ENCODE measurements around the gene RNF187. TPM values are rescaled to one million over a fixed set of nuclear protein-coding genes. Genes with fewer than 3 reads are reported as not detected.

Gene RNF187
- total RNA-seq, 2 experiments from 2014 or later, result 257 to 478 TPM

- CTCF ChIA-PET (ENCODE audit: unreplicated experiment), result no interaction called here
- BruUV-seq (replicated peaks), result no TSS peak
Observed at GRCh38 chr1:228511546-228512445, 24.6 kb downstream of the RNF187 start.

GRCh38 chr1:228512781-228513198 is 25.6 kb downstream of the RNF187 start:
- Histone ChIP-seq H3K36me3 (ENCODE audit: insufficient read depth, low read length) (no peaks in the 10 kb centered on the region), H4K20me1 (ENCODE audit: insufficient read depth, low read length) (no peaks in the 10 kb centered on the region), H3K27ac (ENCODE audit: low read depth, low read length, poor library complexity, severe bottlenecking) (no peak overlapping the region), H3K9me3 (ENCODE audit: low read length) (0 out of 2 replicates have a peak, but pooled peaks cover 3% of the 10 kb centered on the region), H3K79me2 (ENCODE audit: insufficient read depth, low read depth, low read length) (no peaks in the 10 kb centered on the region), H3K4me2 (ENCODE audit: low read length) (no peak overlapping the region), H3K9me2 (ENCODE audit: insufficient read depth, low read length) (no peaks in the 10 kb centered on the region), H3K4me3 (ENCODE audit: low read depth, low read length, poor library complexity, severe bottlenecking) (no peak overlapping the region), H2AFZ (ENCODE audit: low read length) (no peak overlapping the region), H3K4me1 (ENCODE audit: insufficient read depth, low read length, poor library complexity, severe bottlenecking) (peaks cover 5% of the 10 kb centered on the region)
- DNase-seq (ENCODE audit: low spot score), result no peak
- ChIA-PET CTCF (ENCODE audit: unreplicated experiment) (no interaction called here), POLR2A (interaction anchor here (0.7 to 1.1 kb wide), 2 partner anchors 12 to 150 kb away, joined by 3 to 4 read pairs; no protein-coding TSS in a partner anchor)
- BruUV-seq (replicated peaks), result no TSS peak
- intact Hi-C loops (cut with micrococcal nuclease; ENCODE audit: unreplicated experiment), result no loop called here
- TF ChIP-seq CTCF (conservative IDR thresholded peaks at IDR 0.05; ENCODE audit: low read length) (no peak), EZH2phosphoT487 (IDR thresholded peaks at IDR 0.05; ENCODE audit: borderline replicate concordance, low read depth, low read length) (no peak)

More at GRCh38 chr1:228511546-228512445, 24.6 kb downstream of the RNF187 start:
- H3K9me2 ChIP-seq (ENCODE audit: insufficient read depth, low read length), result no peaks in the 10 kb centered on the region
- H2AFZ ChIP-seq (ENCODE audit: low read length), result no peak overlapping the region
- H3K4me3 ChIP-seq (ENCODE audit: low read depth, low read length, poor library complexity, severe bottlenecking), result no peak overlapping the region
- no peaks in the 10 kb centered on the region for H3K79me2 ChIP-seq (ENCODE audit: insufficient read depth, low read depth, low read length)
- intact Hi-C loops (cut with micrococcal nuclease; ENCODE audit: unreplicated experiment), result no loop called here
- peaks cover 5% of the 10 kb centered on the region for H3K4me1 ChIP-seq (ENCODE audit: insufficient read depth, low read length, poor library complexity, severe bottlenecking)
- H3K9me3 ChIP-seq (ENCODE audit: low read length), result 0 out of 2 replicates have a peak, but pooled peaks cover 3% of the 10 kb centered on the region
- H3K27ac ChIP-seq (ENCODE audit: low read depth, low read length, poor library complexity, severe bottlenecking), result no peak overlapping the region
- POLR2A ChIA-PET, result interaction anchor here (1.1 kb wide), 1 partner anchor 11 kb away, joined by 3 read pairs; no protein-coding TSS in a partner anchor
- TF ChIP-seq EZH2phosphoT487 (IDR thresholded peaks at IDR 0.05; ENCODE audit: borderline replicate concordance, low read depth, low read length) (no peak), CTCF (conservative IDR thresholded peaks at IDR 0.05; ENCODE audit: low read length) (no peak)
- no peaks in the 10 kb centered on the region for H3K36me3 ChIP-seq (ENCODE audit: insufficient read depth, low read length)
- no peaks in the 10 kb centered on the region for H4K20me1 ChIP-seq (ENCODE audit: insufficient read depth, low read length)
- DNase-seq (ENCODE audit: low spot score), result no peak
- H3K4me2 ChIP-seq (ENCODE audit: low read length), result no peak overlapping the region
